ENCODE measurements around the gene LMF1. TPM values are rescaled to one million over a fixed set of nuclear protein-coding genes. Genes with fewer than 3 reads are reported as not detected.

LMF1 gene
- total and polyA plus RNA-seq, 2 of the 13 experiments (the other 11 are each of a cell fraction or from before 2014, with no cell fraction given), result 6.8 to 8.5 TPM

GRCh38 chr16:912684-913613 is 57.8 kb downstream of the LMF1 start (continued):
- TF ChIP-seq, protein P1, sequence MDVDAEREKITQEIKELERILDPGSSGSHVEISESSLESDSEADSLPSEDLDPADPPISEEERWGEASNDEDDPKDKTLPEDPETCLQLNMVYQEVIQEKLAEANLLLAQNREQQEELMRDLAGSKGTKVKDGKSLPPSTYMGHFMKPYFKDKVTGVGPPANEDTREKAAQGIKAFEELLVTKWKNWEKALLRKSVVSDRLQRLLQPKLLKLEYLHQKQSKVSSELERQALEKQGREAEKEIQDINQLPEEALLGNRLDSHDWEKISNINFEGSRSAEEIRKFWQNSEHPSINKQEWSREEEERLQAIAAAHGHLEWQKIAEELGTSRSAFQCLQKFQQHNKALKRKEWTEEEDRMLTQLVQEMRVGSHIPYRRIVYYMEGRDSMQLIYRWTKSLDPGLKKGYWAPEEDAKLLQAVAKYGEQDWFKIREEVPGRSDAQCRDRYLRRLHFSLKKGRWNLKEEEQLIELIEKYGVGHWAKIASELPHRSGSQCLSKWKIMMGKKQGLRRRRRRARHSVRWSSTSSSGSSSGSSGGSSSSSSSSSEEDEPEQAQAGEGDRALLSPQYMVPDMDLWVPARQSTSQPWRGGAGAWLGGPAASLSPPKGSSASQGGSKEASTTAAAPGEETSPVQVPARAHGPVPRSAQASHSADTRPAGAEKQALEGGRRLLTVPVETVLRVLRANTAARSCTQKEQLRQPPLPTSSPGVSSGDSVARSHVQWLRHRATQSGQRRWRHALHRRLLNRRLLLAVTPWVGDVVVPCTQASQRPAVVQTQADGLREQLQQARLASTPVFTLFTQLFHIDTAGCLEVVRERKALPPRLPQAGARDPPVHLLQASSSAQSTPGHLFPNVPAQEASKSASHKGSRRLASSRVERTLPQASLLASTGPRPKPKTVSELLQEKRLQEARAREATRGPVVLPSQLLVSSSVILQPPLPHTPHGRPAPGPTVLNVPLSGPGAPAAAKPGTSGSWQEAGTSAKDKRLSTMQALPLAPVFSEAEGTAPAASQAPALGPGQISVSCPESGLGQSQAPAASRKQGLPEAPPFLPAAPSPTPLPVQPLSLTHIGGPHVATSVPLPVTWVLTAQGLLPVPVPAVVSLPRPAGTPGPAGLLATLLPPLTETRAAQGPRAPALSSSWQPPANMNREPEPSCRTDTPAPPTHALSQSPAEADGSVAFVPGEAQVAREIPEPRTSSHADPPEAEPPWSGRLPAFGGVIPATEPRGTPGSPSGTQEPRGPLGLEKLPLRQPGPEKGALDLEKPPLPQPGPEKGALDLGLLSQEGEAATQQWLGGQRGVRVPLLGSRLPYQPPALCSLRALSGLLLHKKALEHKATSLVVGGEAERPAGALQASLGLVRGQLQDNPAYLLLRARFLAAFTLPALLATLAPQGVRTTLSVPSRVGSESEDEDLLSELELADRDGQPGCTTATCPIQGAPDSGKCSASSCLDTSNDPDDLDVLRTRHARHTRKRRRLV (CRISPR knock-in tag; IDR thresholded peaks at IDR 0.05), result no peak
- TF ChIP-seq, protein P2, sequence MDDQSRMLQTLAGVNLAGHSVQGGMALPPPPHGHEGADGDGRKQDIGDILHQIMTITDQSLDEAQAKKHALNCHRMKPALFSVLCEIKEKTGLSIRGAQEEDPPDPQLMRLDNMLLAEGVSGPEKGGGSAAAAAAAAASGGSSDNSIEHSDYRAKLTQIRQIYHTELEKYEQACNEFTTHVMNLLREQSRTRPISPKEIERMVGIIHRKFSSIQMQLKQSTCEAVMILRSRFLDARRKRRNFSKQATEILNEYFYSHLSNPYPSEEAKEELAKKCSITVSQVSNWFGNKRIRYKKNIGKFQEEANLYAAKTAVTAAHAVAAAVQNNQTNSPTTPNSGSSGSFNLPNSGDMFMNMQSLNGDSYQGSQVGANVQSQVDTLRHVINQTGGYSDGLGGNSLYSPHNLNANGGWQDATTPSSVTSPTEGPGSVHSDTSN (CRISPR knock-in tag; IDR thresholded peaks at IDR 0.05; ENCODE audit: borderline replicate concordance), result no peak
- TF ChIP-seq RERE (CRISPR knock-in tag; IDR thresholded peaks at IDR 0.05; ENCODE audit: low read depth) (peak; percentile 84; the same call in 1 of the 2 replicates), HNF4G (IDR thresholded peaks at IDR 0.05; ENCODE audit: borderline replicate concordance, low read depth, low read length) (peak; percentile 24; the same call in 1 of the 2 replicates), HNF4G (CRISPR knock-in tag; IDR thresholded peaks at IDR 0.05; ENCODE audit: borderline replicate concordance, low read depth) (no peak), THAP9 (CRISPR knock-in tag; IDR thresholded peaks at IDR 0.05; ENCODE audit: borderline replicate concordance) (peak; percentile 65; the same call in 1 of the 2 replicates)
- TF ChIP-seq, protein P3, sequence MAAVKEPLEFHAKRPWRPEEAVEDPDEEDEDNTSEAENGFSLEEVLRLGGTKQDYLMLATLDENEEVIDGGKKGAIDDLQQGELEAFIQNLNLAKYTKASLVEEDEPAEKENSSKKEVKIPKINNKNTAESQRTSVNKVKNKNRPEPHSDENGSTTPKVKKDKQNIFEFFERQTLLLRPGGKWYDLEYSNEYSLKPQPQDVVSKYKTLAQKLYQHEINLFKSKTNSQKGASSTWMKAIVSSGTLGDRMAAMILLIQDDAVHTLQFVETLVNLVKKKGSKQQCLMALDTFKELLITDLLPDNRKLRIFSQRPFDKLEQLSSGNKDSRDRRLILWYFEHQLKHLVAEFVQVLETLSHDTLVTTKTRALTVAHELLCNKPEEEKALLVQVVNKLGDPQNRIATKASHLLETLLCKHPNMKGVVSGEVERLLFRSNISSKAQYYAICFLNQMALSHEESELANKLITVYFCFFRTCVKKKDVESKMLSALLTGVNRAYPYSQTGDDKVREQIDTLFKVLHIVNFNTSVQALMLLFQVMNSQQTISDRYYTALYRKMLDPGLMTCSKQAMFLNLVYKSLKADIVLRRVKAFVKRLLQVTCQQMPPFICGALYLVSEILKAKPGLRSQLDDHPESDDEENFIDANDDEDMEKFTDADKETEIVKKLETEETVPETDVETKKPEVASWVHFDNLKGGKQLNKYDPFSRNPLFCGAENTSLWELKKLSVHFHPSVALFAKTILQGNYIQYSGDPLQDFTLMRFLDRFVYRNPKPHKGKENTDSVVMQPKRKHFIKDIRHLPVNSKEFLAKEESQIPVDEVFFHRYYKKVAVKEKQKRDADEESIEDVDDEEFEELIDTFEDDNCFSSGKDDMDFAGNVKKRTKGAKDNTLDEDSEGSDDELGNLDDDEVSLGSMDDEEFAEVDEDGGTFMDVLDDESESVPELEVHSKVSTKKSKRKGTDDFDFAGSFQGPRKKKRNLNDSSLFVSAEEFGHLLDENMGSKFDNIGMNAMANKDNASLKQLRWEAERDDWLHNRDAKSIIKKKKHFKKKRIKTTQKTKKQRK (IDR thresholded peaks at IDR 0.05; ENCODE audit: low read length), result no peak

All from HepG2 (cell line).